ENCODE results near the gene SIRT1. TPM values are rescaled to one million over a fixed set of nuclear protein-coding genes. Genes with fewer than 3 reads are reported as not detected.

Gene SIRT1
- total and polyA plus RNA-seq, 2 of the 8 experiments (the other 6 are each of a cell fraction or from before 2014, with no cell fraction given), result 22.6 to 70.9 TPM

- TF ChIP-seq BRCA1 (IDR thresholded peaks at IDR 0.05; ENCODE audit: low read depth, low read length), result peak; percentile 95
- 0 out of 2 replicates have a peak, but pooled peaks have one; percentile 14 for TF ChIP-seq SRF (IDR thresholded peaks at IDR 0.05; ENCODE audit: low read depth, low read length)
- TF ChIP-seq SP1 (IDR thresholded peaks at IDR 0.05; ENCODE audit: low read depth, low read length), result 0 out of 2 replicates have a peak, but pooled peaks have one; percentile 17
- TF ChIP-seq RAD21 (IDR thresholded peaks at IDR 0.05 in 1 of 2, conservative IDR thresholded peaks at IDR 0.05 in 1 of 2; ENCODE audit: low read depth in 2 of 2, low read length in 2 of 2), result no peak
- TF ChIP-seq TEAD4 (IDR thresholded peaks at IDR 0.05; ENCODE audit: low read depth, low read length), result no peak
- TF ChIP-seq CHD2 (IDR thresholded peaks at IDR 0.05; ENCODE audit: low read length), result peak; percentile 99
- no peak for TF ChIP-seq EGR1 (IDR thresholded peaks at IDR 0.05; ENCODE audit: borderline replicate concordance, low read depth, low read length)
- TF ChIP-seq RFX5 (IDR thresholded peaks at IDR 0.05; ENCODE audit: borderline replicate concordance, low read depth, low read length), result no peak
- no peak for TF ChIP-seq SP2 (IDR thresholded peaks at IDR 0.05; ENCODE audit: low read length)
- TF ChIP-seq SIN3A (conservative IDR thresholded peaks at IDR 0.05 in 1 of 2, IDR thresholded peaks at IDR 0.05 in 1 of 2; ENCODE audit: low read depth in 1 of 2, low read length in 2 of 2), result 0 out of 4 replicates have a peak, but pooled peaks of 1 of the 2 experiments have one; percentile 46
- peak; percentile 75 for TF ChIP-seq POLR2AphosphoS5 (IDR thresholded peaks at IDR 0.05; ENCODE audit: low read depth, low read length)
- 0 out of 2 replicates have a peak, but pooled peaks have one; percentile 23 for TF ChIP-seq ATF2 (IDR thresholded peaks at IDR 0.05; ENCODE audit: low read length)
- peak; percentile 89 for TF ChIP-seq KDM4A (IDR thresholded peaks at IDR 0.05; ENCODE audit: low read depth, low read length, severe bottlenecking)
- TF ChIP-seq ASH2L (IDR thresholded peaks at IDR 0.05; ENCODE audit: low read length), result peak; percentile 94
- peak; percentile 51 for TF ChIP-seq KDM5A (IDR thresholded peaks at IDR 0.05; ENCODE audit: low read length)
- peak; percentile 55 for TF ChIP-seq SAP30 (IDR thresholded peaks at IDR 0.05; ENCODE audit: insufficient read depth, insufficient replicate concordance, low read length)
- TF ChIP-seq TBP (IDR thresholded peaks at IDR 0.05; ENCODE audit: low read depth, low read length), result peak; percentile 60; the same call in 1 of the 2 replicates
- TF ChIP-seq, protein P1, sequence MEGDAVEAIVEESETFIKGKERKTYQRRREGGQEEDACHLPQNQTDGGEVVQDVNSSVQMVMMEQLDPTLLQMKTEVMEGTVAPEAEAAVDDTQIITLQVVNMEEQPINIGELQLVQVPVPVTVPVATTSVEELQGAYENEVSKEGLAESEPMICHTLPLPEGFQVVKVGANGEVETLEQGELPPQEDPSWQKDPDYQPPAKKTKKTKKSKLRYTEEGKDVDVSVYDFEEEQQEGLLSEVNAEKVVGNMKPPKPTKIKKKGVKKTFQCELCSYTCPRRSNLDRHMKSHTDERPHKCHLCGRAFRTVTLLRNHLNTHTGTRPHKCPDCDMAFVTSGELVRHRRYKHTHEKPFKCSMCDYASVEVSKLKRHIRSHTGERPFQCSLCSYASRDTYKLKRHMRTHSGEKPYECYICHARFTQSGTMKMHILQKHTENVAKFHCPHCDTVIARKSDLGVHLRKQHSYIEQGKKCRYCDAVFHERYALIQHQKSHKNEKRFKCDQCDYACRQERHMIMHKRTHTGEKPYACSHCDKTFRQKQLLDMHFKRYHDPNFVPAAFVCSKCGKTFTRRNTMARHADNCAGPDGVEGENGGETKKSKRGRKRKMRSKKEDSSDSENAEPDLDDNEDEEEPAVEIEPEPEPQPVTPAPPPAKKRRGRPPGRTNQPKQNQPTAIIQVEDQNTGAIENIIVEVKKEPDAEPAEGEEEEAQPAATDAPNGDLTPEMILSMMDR (IDR thresholded peaks at IDR 0.05; ENCODE audit: control extremely low read depth in 1 of 3, insufficient read depth in 1 of 3, low read depth in 1 of 3, low read length in 3 of 3), result peak in 1 of 3 experiments; percentile 2; a peak in 1 of 4 replicates
- TF ChIP-seq TAF1 (IDR thresholded peaks at IDR 0.05; ENCODE audit: low read depth, low read length), result peak; percentile 72
- TF ChIP-seq SIX5 (IDR thresholded peaks at IDR 0.05; ENCODE audit: low read depth, low read length), result peak; percentile 90
These were observed 35.0 kb upstream of the SIRT1 start (continued) for GRCh38 chr10:67849331-67850011.

All from H1 (cell line).